Suprapubic skin (tissue), 4 donors: Measurements from ENCODE around the gene FAT3. TPM values are rescaled to one million over a fixed set of nuclear protein-coding genes. Genes with fewer than 3 reads are reported as not detected.

Experiments used
- DNase-seq, 2 donors: peaks; one replicate each; pipeline ENCODE4 v3.0.0-alpha.2; 2019; ENCODE audit warnings: low spot score in 2 of 2
- H3K27ac ChIP-seq: fragments of 200-600 bp; sonication (generic); one replicate; pipeline ENCODE4 v1.5.1; 2019
- H3K27me3 ChIP-seq: fragments of 200-600 bp; sonication (generic); one replicate; pipeline ENCODE4 v1.5.1; 2019
- H3K36me3 ChIP-seq: fragments of 200-600 bp; sonication (generic); one replicate; pipeline ENCODE4 v1.5.1; 2019
- H3K4me1 ChIP-seq: fragments of 200-600 bp; sonication (generic); one replicate; pipeline ENCODE4 v1.5.1; 2019
- H3K4me3 ChIP-seq: fragments of 200-600 bp; sonication (generic); one replicate; pipeline ENCODE4 v1.5.1; 2019; ENCODE audit warnings: mild to moderate bottlenecking
- H3K9me3 ChIP-seq: fragments of 200-600 bp; sonication (generic); one replicate; pipeline ENCODE4 v1.5.1; 2019
- EP300 ChIP-seq: sonication (generic); formaldehyde crosslinking; IDR thresholded peaks from one replicate; pipeline ENCODE4 v1.6.1; 2017; ENCODE audit warnings: antibody characterized with exemption
- POLR2A ChIP-seq, 2 donors: fragments of 450-650 bp; IDR thresholded peaks; one replicate each; pipeline ENCODE4 v1.6.1; 2017; ENCODE audit warnings: antibody characterized with exemption in 2 of 2, mild to moderate bottlenecking in 2 of 2, moderate library complexity in 2 of 2
- POLR2AphosphoS5 ChIP-seq, 3 donors: sonication (generic); formaldehyde crosslinking; IDR thresholded peaks; one replicate each; pipeline ENCODE4 v1.6.1; 2017; ENCODE audit warnings: antibody characterized with exemption in 3 of 3
- WGBS: methylation state at CpG from one replicate; pipeline ENCODE4 v1.1.5; 2018; 5-methylcytosine and 5-hydroxymethylcytosine counted together
- total RNA-seq, 4 donors: library from RNA; depleted of rRNA; stranded (reverse); fragments of >200 nt; gene quantifications; one replicate each; pipeline ENCODE4 v1.1.0, GENCODE V29; 2016
- TF ChIP-seq, protein P1 (sequence below), 2 donors: fragments of 200-600 bp in 1 of 2; fragments of 450-650 bp in 1 of 2; sonication (generic) in 1 of 2; IDR thresholded peaks; one replicate each; pipeline ENCODE4 v1.5.1; 2016 to 2019; ENCODE audit warnings: antibody characterized with exemption in 2 of 2, mild to moderate bottlenecking in 1 of 2, moderate library complexity in 1 of 2

The FAT3 gene
- under 1 TPM; 0.19 to 0.48 (median 0.35) TPM for total RNA-seq

GRCh38 chr11:92224407-92225124 lies at the start of gene FAT3:
TSS of gene FAT3 (plus strand) at chr11:92224818. CDS start at chr11:92352113, 127,295 bp downstream.
- no peak within 1 kb of the TSS for H3K27ac ChIP-seq
- no peak for DNase-seq

DNA sequence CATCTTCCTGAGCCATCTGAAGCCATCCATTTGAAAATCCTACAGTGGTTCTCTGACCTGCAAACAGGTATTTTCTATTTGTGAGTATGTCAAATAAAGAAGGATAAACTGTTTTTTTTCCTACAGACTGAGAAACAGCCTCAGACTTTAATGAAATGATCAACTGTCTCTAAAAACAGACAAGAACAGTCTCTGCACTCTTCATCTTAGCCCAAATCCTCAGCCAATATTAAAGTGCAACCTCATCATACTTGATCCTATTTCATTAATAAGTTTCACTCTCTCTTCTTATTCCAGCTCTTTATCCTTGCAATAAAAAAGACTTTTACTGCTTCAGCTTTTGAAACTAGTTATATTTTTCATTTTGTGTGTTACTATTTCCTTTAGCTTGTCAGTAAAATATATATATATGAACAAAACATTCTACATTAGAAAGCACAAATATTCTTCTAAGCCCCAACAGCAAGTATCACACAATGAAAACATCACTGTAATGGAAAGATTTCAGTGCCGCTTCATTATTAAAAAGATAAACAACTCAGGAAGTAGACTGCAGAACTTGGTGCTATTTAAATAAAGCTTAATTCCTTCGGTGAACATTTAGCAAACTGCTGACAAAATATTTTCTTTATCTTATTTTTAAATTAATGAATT lies 45.5 kb upstream of the FAT3 start:
- Histone ChIP-seq H3K4me1 (no peaks in the 10 kb centered on the region), H3K36me3 (no peaks in the 10 kb centered on the region), H3K4me3 (no peak overlapping the region), H3K27me3 (no peaks in the 10 kb centered on the region), H3K9me3 (no peaks in the 10 kb centered on the region), H3K27ac (no peak overlapping the region)
- 76% methylated on average over 2 of the region's 2 CpGs for WGBS
- DNase-seq: no peak
- TF ChIP-seq POLR2AphosphoS5 (IDR thresholded peaks at IDR 0.05): no peak
- TF ChIP-seq POLR2A (IDR thresholded peaks at IDR 0.05): no peak
- no peak for TF ChIP-seq EP300
- TF ChIP-seq, protein P1, sequence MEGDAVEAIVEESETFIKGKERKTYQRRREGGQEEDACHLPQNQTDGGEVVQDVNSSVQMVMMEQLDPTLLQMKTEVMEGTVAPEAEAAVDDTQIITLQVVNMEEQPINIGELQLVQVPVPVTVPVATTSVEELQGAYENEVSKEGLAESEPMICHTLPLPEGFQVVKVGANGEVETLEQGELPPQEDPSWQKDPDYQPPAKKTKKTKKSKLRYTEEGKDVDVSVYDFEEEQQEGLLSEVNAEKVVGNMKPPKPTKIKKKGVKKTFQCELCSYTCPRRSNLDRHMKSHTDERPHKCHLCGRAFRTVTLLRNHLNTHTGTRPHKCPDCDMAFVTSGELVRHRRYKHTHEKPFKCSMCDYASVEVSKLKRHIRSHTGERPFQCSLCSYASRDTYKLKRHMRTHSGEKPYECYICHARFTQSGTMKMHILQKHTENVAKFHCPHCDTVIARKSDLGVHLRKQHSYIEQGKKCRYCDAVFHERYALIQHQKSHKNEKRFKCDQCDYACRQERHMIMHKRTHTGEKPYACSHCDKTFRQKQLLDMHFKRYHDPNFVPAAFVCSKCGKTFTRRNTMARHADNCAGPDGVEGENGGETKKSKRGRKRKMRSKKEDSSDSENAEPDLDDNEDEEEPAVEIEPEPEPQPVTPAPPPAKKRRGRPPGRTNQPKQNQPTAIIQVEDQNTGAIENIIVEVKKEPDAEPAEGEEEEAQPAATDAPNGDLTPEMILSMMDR (IDR thresholded peaks at IDR 0.05): no peak

More at GRCh38 chr11:92224407-92225124, at the start of gene FAT3:
- WGBS: 1% methylated on average over 26 of the region's 82 CpGs
- Histone ChIP-seq H3K4me1 (peaks cover 28% of the 10 kb centered on the region), H3K36me3 (no peaks in the 10 kb centered on the region), H3K9me3 (no peaks in the 10 kb centered on the region), H3K4me3 (peak within 1 kb of the TSS; percentile 40), H3K27me3 (peaks cover 88% of the 10 kb centered on the region)
- TF ChIP-seq, protein P1 (IDR thresholded peaks at IDR 0.05): no peak
- no peak for TF ChIP-seq EP300
- TF ChIP-seq POLR2AphosphoS5 (IDR thresholded peaks at IDR 0.05): no peak
- no peak for TF ChIP-seq POLR2A (IDR thresholded peaks at IDR 0.05)

DNA sequence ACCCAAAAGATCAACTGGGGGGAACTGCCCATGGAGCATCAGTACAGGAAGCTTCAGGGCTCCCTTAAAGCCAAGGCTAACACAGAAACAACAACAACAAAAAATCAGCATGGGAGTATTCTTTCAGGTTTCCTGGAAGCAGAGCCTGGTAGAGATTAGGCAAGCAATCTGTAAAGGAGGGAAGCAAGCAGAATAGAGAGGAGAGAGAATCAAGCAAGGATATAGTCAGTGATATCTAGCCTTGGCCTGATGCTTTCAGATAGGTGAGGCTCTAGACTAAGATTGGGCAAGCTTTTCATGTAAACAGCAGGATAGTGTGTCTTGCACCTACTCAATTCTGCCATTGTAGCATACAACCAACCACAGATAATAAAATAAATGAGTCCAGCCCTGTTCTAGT lies 44.4 kb upstream of the FAT3 start:
- no peak overlapping the region for H3K4me3 ChIP-seq
- TF ChIP-seq EP300 (no peak), POLR2AphosphoS5 (IDR thresholded peaks at IDR 0.05) (no peak), POLR2A (IDR thresholded peaks at IDR 0.05) (no peak)
- TF ChIP-seq, protein P1 (IDR thresholded peaks at IDR 0.05): no peak
- H3K27ac ChIP-seq: no peak overlapping the region
- H3K36me3 ChIP-seq: no peaks in the 10 kb centered on the region
- H3K9me3 ChIP-seq: no peaks in the 10 kb centered on the region
- no peak for DNase-seq
- no peaks in the 10 kb centered on the region for H3K4me1 ChIP-seq
- H3K27me3 ChIP-seq: no peaks in the 10 kb centered on the region

DNA sequence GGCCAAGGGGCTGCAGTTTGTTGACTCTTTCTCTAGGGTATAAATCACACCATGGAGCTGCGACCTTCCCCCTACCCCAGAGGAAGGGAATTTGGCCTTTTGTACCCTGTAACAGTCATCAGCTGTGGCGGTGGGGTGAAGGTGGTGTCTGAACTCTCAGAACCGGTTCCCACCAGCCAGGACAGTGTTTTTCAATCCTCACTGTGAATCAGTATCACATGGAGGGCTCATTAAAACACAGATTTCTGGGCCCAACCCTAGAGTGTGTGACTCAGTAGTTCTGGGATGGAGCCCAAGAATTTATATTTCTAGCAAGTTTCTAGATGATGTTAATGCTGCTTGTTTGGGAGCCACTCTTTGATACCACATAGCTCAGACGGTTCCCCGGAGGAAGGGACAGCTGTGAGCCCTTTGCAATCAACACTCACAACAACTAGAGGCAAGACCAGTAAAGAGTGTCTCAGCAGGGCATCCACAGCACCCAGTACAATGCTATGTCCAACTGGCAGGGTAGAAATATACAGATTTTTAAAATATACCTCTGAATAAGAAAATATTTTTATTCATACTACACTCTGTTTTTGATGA lies 43.9 kb upstream of the FAT3 start:
- H3K9me3 ChIP-seq: no peaks in the 10 kb centered on the region
- H3K4me1 ChIP-seq: no peaks in the 10 kb centered on the region
- no peak overlapping the region for H3K27ac ChIP-seq
- no peak for DNase-seq
- no peak overlapping the region for H3K4me3 ChIP-seq
- 43% methylated on average over 5 of the region's 5 CpGs for WGBS
- no peaks in the 10 kb centered on the region for H3K27me3 ChIP-seq
- no peak for TF ChIP-seq POLR2AphosphoS5 (IDR thresholded peaks at IDR 0.05)
- TF ChIP-seq POLR2A (IDR thresholded peaks at IDR 0.05): no peak
- TF ChIP-seq EP300: no peak
- TF ChIP-seq, protein P1 (IDR thresholded peaks at IDR 0.05): no peak
- H3K36me3 ChIP-seq: no peaks in the 10 kb centered on the region
